NCI-H1105 treated with DMSO at 0.1 percent for 48 hours (cell line): ENCODE measurements around the gene PSMA3.
A peak's percentile ranks its signal among the peaks of the same experiment; 100 is the strongest.

Experiments
- DNase-seq: peaks from one replicate; lab custom pipeline; 2025; lab: John Stamatoyannopoulos, UW

PSMA3 gene

DNA sequence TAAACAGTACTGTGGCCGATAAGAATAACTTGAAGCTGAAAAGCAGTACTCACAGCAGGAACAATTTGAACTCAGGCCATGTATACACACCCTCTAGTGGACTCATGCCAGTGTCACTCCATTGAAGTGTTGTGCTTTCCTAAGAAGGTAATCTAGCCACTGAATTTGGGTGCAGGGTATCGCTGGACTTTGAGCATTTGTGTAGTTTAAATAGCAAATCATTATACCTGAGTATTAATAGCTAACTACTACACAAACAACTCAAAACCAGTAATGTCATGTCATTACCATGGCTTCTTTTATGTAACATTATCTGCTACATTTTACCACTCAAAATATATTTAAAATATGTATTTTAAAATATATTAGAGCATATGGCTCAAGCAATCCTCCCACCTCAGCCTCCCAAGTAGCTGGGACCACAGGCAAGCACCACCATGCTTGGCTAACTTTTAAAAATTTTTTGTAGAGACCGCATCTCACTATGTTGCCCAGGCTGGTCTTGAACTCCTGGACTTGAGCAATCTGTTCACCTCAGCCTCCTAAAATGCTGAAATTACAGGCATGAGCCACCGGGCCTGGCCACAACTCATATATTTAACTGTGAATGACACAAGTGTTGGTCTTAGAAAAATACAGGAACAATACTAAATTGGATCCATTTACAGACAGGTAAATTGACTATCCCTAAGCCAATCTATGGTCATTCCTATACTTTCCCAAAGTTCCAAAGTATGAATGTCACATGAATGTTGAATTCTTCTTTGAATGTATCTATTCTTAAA lies 28.1 kb downstream of the PSMA3 start:
- DNase-seq, result peak; percentile 20

DNA sequence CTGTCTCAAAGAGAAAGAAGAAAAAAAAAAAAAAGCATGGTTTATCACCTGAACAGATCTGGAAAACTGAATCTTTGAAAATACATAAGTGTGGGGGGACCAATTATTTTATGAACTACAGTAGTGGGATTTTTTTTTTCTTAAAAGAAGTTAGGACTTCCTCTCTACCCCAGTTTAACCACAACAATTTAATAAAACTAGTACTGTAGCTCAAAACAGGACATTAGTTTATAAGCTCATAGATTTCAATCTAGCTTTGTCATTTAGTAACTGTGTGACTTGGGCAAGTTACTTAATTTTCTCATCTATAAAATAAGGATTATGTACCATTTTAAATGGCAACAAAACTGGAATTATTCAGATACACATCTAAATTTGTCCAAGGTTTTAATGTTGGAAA lies 30.2 kb downstream of the PSMA3 start:
- DNase-seq, result no peak

DNA sequence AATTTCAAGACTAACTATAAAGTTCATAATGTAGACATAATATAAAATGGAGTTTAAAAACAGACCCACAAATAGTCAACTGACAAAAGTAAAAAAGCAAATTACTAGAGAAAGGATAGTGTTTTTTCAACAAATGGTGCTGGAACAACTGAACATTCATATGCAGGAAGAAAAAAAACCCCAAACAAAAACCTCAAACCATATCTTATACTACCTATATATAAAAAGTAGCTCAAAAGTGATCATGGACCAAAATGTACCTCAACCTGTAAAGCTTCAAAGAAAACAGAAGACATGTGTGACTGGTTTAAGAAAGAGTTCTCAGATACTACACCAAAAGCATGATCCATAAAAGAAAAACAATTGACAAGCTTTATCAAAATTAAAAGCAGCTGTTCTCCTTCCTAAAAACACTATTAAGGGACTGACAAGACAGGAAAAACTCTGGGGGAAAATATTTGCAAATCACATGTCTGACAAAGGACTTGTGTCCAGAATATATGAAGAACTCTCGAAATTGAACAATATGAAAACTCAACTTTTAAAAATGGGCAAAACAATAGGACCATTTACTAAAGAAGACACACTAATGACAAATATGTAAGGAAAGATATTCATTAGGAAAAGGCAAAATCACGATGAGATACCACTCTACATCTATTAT lies 31.0 kb downstream of the PSMA3 start:
- no peak for DNase-seq

DNA sequence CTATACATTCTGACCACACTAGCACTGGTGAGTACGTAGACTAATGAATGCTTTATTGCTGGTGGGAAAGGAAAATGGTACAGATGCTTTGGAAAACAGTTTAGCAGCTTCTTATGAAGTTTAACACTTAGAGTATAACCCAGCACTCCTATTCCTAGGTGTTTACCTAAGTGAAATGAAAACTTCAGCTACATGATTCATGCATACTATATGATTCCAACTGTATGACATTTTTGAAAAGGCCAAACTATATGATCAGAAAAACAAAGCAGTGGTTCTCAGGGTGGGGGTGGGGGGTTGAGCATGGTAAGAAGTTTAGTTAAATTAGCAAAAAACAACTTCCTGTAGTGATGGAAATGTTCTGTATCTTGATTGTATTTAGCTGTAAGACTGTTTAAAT lies 31.6 kb downstream of the PSMA3 start:
- DNase-seq, result no peak

DNA sequence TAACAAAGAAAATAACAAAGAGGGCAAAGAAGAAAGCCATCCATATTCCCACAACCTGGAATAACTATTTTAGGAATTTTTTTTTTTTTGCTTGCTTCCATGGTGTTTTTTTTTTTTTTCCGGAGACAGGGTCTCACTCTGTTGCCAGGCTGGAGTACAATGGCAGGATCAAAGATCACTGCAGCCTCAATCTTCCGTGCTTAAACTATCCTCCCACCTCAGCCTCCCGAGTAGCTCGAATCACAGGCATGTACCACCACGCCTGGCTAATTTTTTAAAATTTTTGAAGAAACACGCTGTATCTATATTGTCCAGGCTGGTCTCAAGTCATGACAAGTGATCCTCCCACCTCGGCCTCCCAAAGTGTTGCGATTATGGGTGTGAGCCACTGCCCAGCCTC lies 33.5 kb downstream of the PSMA3 start:
- DNase-seq, result no peak

DNA sequence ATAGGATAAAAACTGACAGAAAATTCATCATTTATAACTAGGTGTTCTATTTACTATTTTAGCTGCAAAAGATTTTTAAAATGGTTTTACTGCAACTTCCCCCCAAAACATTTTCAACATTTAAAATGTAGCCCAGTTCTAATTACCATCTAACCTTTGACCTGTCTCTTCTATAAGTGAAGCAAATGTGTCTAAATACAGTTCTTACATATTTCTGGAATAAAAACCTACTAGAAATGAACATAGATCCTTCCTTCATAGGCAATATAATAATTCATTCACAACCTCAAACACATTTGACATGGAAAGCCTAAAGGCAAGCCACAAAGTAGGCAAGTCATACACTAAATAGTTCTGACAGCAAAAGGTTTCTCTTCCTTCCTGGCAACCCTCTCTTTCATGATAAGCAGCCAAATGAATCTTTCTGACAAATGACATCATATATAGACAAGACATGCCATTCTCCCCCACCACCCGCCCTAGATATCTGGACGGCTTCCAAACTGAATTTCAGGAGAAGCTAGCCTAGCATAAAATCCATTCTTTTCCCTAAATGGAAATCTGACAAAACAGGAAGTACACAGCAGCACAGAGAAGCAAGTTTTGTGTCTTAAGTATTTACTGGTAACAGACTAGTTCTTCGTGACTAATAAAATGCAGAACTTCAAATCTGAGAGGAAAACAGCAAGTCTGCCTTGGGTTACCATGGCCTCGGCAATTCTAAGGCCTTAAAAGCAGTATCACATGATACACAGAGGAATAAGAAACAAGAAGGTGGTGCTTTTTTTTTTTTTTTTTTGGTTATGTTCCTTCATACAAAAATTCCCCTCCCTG lies 36.5 kb downstream of the PSMA3 start:
- DNase-seq, result peak; percentile 32

DNA sequence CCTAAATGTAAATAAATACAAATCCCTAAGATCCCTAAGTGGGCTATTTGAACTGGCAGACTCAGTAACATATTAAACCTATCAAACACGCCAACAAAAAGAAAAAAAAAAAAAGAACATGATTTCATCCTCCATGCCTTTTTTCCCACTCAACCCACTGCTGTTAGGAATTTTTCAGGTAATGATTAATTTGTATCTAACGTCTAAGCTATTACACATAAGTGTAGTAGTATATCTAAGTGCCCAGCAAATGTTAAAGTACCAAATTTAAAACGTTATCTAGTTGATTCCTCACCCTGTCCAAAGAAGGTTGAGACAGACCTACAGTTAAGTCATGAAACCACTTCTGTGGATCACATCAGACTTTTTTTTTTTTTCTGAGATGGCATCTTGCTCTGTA lies 37.3 kb downstream of the PSMA3 start:
- DNase-seq, result no peak

DNA sequence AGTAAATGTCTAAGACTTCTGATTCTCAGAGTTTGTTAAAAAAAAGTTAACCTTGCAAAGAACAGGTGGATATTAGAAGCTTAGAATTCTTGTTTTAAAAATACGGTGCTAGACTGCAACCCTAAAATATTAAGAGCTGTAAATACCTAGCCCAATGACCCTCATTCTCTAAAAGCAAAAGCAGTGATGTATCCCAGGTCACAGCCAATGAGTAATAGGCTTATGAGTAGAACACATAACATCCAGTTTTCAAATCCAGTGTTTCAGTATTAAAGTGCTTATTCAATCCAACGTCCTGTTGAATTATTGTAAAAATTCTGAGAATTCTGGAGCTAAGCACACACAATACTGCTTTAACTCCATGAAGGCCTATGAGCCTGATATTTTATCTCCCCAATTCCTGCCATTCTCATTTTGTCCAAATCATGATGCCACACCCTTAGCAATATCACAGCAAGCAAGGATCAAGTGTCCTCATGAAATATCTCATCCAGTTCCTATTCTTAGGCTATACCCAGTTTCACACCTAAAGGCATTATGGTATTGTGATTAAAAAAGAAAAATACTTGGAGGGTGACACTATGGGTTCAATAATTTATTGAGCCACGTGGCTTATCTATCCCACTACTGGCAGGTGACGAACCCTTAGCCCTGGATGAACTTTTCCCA lies 38.4 kb downstream of the PSMA3 start:
- no peak for DNase-seq

DNA sequence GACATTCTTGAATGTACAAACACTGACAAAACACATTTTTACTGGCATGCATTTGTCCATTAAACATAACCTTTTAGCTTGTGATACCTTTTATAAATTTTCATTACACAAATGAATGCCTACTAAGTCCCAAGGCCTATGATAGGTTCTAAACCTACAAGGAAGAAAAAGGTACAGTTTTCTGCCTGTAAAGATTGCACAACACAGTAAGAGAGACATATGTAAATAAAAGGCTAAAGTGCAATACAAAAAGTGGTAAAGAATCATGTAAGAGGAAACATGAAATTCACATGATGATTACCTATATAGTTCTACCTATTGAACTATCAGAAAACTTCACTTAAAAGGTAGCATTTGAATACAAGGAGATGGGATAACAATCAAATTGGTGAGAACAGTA lies 39.1 kb downstream of the PSMA3 start:
- no peak for DNase-seq

DNA sequence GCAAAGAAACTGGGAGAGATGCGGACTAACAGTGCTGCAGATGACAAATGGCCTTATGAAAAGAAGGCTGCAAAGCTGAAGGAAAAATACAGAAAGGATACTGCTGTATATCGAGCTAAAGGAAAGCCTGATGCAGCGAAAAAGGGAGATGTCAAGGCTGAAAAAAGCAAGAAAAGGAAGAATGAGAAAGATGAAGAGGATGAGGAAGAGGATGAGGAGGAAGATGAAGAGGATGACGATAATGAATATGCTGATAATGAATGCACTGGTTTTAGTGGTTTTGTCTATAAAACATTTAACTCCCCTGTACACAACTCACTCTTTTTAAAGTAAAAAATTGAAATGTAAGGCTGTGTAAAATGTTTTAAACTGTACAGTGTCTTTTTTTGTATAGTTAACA lies 40.5 kb downstream of the PSMA3 start:
- DNase-seq, result no peak

DNA sequence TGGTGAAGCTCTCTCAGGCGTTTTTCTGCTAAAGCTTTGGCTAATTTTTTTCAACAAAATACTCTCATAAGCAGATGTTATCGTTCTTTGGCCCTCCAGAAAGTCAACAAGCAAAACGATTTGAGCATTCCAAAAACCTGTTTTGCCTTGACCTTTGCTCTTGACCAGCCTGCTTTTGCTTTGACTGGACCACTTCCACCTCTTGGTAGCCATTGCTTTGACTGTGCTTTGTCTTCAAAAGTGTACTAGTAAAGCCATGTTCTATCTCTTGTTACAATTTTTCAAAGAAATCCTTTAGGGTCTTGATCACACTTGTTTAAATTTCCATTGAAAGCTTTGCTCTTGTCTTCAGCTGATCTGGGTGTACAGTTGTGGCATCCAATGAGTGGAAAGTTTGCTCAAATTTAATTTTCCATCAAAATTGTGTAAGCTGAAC lies 43.0 kb downstream of the PSMA3 start:
- no peak for DNase-seq

DNA sequence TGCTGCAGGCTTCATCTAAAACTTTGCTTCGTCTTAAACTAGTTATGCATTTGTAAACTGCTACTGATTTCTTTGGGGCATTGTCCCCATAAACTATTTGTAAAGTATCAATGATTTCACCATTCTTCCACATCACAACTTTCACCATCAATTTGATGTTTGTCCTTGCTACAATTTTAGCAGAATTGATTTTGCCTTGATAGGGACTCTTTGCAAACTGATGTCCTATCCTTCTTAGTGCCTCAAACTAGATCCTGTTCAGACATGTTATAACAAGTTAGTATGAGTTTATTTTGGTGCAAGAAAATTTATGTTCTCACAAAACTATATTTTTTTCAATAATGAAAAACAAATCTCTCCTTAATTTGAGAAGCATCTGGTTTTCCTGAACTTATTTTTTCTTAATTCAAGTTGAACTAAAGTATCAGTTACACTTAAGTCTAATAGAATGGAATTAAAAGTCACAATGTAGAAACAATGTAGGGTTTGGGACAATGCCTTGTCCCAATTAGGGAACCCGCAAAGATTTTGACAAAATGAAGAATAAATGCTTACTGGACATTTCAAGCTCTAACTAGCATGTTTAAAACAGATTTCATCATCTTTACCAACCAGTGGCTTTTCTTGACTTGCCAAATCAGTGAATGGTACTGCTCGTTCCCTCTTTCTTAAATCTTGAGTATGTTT lies 43.6 kb downstream of the PSMA3 start:
- DNase-seq, result no peak

DNA sequence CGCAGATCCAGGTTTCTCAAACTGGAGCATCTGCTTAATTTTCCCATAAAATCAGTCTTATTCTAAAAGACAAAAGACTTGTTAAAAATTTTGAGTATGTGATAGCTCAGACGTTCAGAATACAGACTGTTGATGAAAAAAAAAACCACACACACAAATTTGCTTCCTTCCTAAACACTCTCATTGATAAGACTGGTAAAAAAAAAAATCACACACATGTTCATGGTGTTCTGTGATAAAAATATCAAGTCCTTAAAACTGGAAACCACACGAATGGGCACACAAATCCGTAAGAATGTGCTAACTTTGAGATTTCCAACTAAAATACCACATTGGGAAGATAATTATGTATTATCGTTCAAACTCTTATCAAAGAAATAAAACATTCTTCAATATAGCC lies 47.0 kb downstream of the PSMA3 start:
- DNase-seq, result no peak

DNA sequence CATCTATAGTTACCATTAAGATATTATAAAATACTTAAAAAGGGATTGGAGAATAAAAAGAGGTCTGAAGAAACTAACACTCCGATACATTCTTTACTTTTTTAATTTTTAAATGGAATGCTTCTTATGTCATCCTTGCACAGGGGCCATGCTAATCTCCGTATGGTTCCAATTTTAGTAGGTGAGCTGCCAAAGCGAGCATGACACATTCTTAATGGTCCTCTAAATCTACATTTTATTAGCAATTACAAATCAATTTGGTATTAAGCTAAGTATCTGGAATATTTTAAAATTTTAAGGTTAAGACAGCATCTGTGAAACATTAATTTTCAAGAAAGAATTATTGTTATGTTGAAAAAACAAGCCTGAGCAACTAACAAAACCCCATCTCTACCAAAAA lies 47.5 kb downstream of the PSMA3 start:
- DNase-seq, result no peak

DNA sequence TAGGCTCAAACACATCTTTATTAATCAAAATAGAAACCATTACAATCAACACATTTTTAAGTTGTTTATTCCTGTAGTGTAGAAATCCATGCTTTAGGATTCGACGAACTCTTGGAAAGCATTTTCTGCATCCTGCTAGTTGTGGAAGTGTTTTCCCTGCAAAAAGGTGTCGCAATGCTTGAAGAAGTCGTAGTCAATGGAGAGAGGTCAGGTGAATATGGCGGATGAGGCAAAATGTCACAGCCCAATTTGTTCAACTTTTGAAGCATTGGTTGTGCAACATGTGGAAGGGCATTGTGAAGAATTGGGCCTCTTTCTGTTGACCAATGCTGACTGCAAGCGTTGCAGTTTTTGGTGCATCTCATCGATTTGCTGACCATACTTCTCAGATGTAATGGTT lies 49.6 kb downstream of the PSMA3 start:
- DNase-seq, result no peak

DNA sequence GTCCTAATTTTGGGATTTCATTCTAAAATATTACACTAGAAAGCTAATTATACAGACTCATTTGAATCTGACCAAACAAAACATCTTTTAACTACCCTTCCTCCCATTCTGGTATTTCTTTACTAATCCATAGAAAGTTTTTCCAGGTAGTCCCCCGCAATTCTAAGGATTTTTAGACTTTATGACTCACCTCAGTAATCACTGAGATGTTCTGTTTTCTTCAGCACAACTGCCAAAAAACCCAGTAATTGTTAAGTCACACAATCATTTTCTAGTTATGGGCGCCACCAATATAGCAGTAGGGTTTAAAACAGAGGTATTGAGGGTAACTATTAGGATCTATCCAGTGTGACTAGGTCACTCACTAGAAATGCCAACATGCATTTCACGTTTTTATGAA lies 52.1 kb downstream of the PSMA3 start:
- no peak for DNase-seq

DNA sequence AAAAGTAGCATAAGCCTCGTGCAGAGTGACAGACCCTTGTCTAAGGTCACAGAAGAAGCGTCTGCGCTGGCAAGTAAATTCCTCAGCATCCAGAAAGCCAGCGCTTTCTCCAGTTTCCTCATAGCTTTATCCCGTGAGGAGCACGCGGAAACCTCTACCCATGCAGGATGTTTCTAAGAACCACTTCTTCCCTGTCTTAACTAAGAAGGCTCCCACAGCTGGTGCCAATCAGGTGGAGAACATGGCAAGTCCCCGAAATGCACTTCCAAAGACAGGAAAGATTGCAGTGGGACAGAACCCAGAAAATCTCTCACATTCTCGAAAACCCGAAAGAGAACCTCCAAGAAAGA lies 52.7 kb downstream of the PSMA3 start:
- no peak for DNase-seq

DNA sequence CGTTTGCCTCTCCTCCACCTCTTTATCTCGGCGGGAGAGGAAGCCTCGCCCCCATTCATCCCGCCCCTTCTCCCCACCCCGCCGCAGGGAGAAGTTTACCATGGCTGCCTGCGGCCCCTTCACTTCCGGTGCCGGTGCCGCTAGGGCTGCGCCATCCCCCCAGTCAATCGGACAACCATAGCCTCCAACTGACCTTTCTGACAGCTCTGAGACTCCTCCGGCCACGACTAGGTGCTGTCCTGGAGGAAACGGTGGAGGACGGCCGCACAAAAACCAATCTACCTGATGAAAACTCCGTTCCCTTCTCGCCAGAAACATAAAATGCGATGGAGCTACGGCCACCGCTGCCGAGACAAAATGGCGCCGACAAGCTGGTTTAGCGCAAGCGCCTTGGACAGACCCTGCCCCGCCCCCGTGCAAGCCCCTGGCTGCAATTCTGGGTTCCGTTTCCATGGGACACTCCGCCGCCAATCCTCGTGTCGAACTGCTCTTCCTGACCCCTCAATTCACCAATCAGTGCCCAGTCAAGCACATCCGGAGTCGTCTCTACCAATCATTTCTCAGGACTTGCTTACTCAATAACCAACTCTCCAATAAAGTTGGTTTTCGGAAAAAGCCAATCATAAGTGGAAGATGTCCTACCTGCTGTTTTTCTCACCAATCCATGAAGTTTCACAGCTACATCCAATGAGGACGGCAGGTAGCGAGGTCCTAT lies 53.3 kb downstream of the PSMA3 start:
- DNase-seq, result peak; percentile 100

DNA sequence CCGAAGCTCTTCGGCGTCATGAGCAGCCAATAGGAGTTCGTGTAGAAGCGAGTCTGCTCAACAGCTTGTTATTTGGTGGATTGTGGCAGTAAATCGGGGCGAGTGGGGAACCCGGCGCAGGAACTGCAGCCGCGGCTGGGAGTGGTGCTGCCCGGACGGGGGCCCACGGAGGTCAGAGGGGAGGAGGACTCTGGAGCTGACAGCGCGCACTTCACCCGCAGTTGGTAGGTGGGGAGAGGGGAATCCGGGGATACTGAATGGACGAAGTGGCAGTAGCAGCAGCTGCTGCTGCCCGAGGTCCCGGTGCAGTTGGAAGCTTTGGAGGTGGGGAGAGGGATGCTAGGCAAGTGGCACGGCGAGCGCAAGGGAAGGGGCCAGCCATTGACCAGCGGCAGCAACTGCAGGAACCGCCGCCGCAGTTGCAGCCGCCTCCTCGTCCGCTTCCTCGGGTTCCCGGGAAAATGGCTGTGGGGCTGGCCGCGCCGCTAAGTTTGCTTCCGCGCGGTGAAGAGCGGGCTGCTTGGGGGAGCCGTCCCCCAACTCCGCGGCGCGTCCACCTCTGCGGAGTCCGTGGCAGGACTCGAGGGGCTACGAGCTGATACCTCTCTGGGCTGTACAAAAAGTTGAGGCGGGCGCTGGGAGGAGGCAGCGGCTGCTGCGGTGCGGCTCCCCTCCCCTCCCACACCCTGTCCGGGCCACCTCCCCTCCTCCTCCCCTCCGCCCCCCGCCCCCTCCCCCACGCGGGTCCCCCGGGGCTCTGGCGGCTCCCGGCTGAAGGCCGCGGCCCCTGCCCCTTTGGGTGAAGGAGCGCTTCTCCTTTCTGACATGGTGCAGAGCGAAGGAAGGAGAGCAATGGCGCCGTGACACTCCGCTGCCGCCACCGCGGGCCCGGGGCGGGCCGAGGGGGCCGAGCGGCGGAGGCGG lies 54.1 kb downstream of the PSMA3 start, which contains the start of gene ARID4A:
ARID4A (plus strand) TSS at position 79 of the 924 bp plus-strand sequence. CDS start 1,300 bp downstream, outside the sequence.
- no peak for DNase-seq
